ENCODE measurements around the gene TNNI3.

TNNI3 gene

GRCh38 chr19:55165952-55166529 is 8.5 kb upstream of the TNNI3 start:
- peak; percentile 74 for TF ChIP-seq CTCF (IDR thresholded peaks at IDR 0.05; ENCODE audit: control insufficient read depth, insufficient read depth, low read depth, low read length, missing control alignments)
- DNase-seq (ENCODE audit: low read depth) = no peak
- H3K4me3 ChIP-seq (ENCODE audit: control insufficient read depth, low read depth, low read length) = peak overlapping the region; percentile 76

GRCh38 chr19:55161571-55162322 is 4.2 kb upstream of the TNNI3 start:
- no peak for TF ChIP-seq CTCF (IDR thresholded peaks at IDR 0.05; ENCODE audit: control insufficient read depth, insufficient read depth, low read depth, low read length, missing control alignments)
- no peak for DNase-seq (ENCODE audit: low read depth)
- no peak overlapping the region for H3K4me3 ChIP-seq (ENCODE audit: control insufficient read depth, low read depth, low read length)

- no peak for TF ChIP-seq CTCF (IDR thresholded peaks at IDR 0.05; ENCODE audit: control insufficient read depth, insufficient read depth, low read depth, low read length, missing control alignments)
- H3K4me3 ChIP-seq (ENCODE audit: control insufficient read depth, low read depth, low read length) = no peak overlapping the region
- no peak for DNase-seq (ENCODE audit: low read depth)
Observed at GRCh38 chr19:55160986-55161365, 3.4 kb upstream of the TNNI3 start.

GRCh38 chr19:55160128-55160985 is 2.8 kb upstream of the TNNI3 start:
- DNase-seq (ENCODE audit: low read depth) = peak; percentile 24
- TF ChIP-seq CTCF (IDR thresholded peaks at IDR 0.05; ENCODE audit: control insufficient read depth, insufficient read depth, low read depth, low read length, missing control alignments) = peak; percentile 96
- H3K4me3 ChIP-seq (ENCODE audit: control insufficient read depth, low read depth, low read length) = no peak overlapping the region

GRCh38 chr19:55158848-55159749 is 1.6 kb upstream of the TNNI3 start:
- DNase-seq (ENCODE audit: low read depth) = no peak

More at GRCh38 chr19:55158848-55159749, 1.6 kb upstream of the TNNI3 start:
- H3K4me3 ChIP-seq (ENCODE audit: control insufficient read depth, low read depth, low read length) = no peak overlapping the region
- no peak for TF ChIP-seq CTCF (IDR thresholded peaks at IDR 0.05; ENCODE audit: control insufficient read depth, insufficient read depth, low read depth, low read length, missing control alignments)
